Activated naive CD4-positive, alpha-beta T cell treated with anti-CD3 and anti-CD28 coated beads for 36 hours (primary cell): ENCODE data around the gene CC2D1B. TPM values are rescaled to one million over a fixed set of nuclear protein-coding genes. Genes with fewer than 3 reads are reported as not detected.

Source experiments
- CTCF ChIA-PET: fragments of 350-600 bp; sonication (Branson Sonifier 250); formaldehyde crosslinking; loops from one replicate; lab custom pipeline; 2021; ENCODE audit warnings: antibody characterized with exemption; lab: Charles Lee
- DNase-seq: peaks from one replicate; pipeline ENCODE4 v3.0.0-alpha.2; 2020
- H3K27ac Mint-ChIP-seq: one replicate; pipeline ENCODE4 v1.8.0; 2021; ENCODE audit warnings: mild to moderate bottlenecking, mixed read lengths
- H3K27me3 Mint-ChIP-seq: one replicate; pipeline ENCODE4 v1.8.0; 2021; ENCODE audit warnings: low read depth, mixed read lengths
- H3K36me3 Mint-ChIP-seq: one replicate; pipeline ENCODE4 v1.8.0; 2021; ENCODE audit warnings: low read depth, mixed read lengths
- H3K4me1 Mint-ChIP-seq: one replicate; pipeline ENCODE4 v1.8.0; 2021; ENCODE audit warnings: low read depth, mixed read lengths
- H3K4me3 Mint-ChIP-seq: one replicate; pipeline ENCODE4 v1.8.0; 2021; ENCODE audit warnings: mild to moderate bottlenecking, moderate library complexity, mixed read lengths
- H3K9me3 Mint-ChIP-seq: one replicate; pipeline ENCODE4 v1.8.0; 2021; ENCODE audit warnings: mixed read lengths
- intact Hi-C: fragments of 100-400 bp; cut with micrococcal nuclease; formaldehyde crosslinking; loops from one replicate; pipeline ENCODE4 v1.15.1; 2023
- total RNA-seq, 2 experiments: library from RNA; stranded (reverse); gene quantifications; one replicate each; pipeline ENCODE4 v1.2.3, GENCODE V29; 2021

CC2D1B gene
- total RNA-seq, 2 experiments from 2014 or later, result 18.4 to 21.8 TPM

DNA sequence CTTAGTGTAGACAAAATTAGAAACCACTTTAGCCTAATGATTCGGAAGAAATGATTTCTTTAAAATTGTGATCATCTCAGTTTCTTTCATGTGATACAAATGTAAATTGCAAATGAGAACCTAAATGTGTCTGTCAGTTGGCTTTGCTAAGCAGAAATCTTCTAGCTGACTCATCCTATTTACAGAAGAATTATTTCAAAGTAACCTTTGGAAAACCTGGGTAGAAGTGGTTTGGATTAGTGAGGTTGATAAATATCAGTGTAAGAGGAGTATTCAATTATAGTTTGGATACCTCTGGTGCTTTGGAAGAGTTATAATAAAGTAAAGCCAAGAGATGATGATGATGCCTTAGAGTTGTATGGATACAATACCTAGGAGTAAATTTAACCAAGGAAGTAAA, 37.4 kb downstream of the CC2D1B start:
- Mint-ChIP-seq H3K36me3 (peaks cover 3% of the 10 kb centered on the region), H3K4me1 (no peaks in the 10 kb centered on the region), H3K9me3 (no peaks in the 10 kb centered on the region), H3K4me3 (no peak overlapping the region), H3K27me3 (no peaks in the 10 kb centered on the region), H3K27ac (no peak overlapping the region)
- intact Hi-C loops, result no loop called here
- no peak for DNase-seq
- CTCF ChIA-PET, result no interaction called here

DNA sequence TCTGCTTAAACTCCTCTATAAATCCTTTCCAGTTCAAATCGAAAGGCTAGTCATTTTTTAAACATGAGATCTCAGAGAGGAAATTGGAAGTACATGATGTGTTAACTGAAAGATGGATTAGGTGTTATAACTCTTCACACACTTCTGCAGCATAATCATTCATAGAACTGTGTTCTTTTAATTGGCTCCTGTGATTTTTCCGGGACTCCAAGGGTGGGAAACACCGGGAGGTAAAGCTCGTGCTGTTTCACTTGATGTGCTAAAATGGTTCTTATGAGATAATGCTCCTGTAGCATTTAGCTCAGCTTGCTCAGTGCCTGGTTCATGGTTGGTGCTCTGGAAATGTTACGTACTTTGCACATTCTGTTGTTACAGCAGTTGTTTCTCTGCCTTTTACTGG, 40.2 kb downstream of the CC2D1B start:
- CTCF ChIA-PET, result no interaction called here
- intact Hi-C loops, result no loop called here
- H3K27ac Mint-ChIP-seq, result no peak overlapping the region
- H3K36me3 Mint-ChIP-seq, result peaks cover 5% of the 10 kb centered on the region
- H3K27me3 Mint-ChIP-seq, result no peaks in the 10 kb centered on the region
- H3K4me3 Mint-ChIP-seq, result no peak overlapping the region
- H3K9me3 Mint-ChIP-seq, result no peaks in the 10 kb centered on the region
- no peaks in the 10 kb centered on the region for H3K4me1 Mint-ChIP-seq
- no peak for DNase-seq

DNA sequence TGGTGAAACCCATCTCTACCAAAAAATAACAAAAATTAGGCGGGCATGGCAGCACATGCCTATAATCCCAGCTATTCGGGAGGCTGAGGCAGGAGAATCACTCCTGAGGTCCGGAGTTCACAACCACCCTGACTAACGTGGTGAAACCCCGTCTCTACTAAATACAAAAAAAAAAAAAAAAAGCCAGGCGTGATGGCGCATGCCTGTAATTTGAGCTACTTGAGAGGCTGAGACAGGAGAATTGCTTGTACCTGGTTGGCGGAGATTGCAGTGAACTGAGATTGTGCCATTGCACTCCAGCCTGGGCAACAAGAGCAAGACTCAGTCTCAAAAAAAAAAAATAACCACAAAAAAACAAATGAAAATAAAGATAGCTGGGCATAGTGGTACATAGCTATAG, 42.3 kb downstream of the CC2D1B start:
- Mint-ChIP-seq H3K4me1 (no peaks in the 10 kb centered on the region), H3K36me3 (peaks cover 5% of the 10 kb centered on the region), H3K4me3 (no peak overlapping the region), H3K27me3 (no peaks in the 10 kb centered on the region), H3K27ac (no peak overlapping the region), H3K9me3 (no peaks in the 10 kb centered on the region)
- CTCF ChIA-PET, result interaction anchor here (0.7 to 1.2 kb wide), 3 partner anchors 17 to 27 kb away, joined by 3 to 4 read pairs (median 3); no protein-coding TSS in a partner anchor
- intact Hi-C loops, result no loop called here
- DNase-seq, result no peak

GRCh38 chr1:52321061-52321460, 44.9 kb downstream of the CC2D1B start:
- Mint-ChIP-seq H3K27me3 (no peaks in the 10 kb centered on the region), H3K27ac (no peak overlapping the region), H3K4me3 (no peak overlapping the region), H3K9me3 (no peaks in the 10 kb centered on the region), H3K4me1 (no peaks in the 10 kb centered on the region), H3K36me3 (peaks cover 5% of the 10 kb centered on the region)
- intact Hi-C loops, result no loop called here
- CTCF ChIA-PET, result no interaction called here
- no peak for DNase-seq

DNA sequence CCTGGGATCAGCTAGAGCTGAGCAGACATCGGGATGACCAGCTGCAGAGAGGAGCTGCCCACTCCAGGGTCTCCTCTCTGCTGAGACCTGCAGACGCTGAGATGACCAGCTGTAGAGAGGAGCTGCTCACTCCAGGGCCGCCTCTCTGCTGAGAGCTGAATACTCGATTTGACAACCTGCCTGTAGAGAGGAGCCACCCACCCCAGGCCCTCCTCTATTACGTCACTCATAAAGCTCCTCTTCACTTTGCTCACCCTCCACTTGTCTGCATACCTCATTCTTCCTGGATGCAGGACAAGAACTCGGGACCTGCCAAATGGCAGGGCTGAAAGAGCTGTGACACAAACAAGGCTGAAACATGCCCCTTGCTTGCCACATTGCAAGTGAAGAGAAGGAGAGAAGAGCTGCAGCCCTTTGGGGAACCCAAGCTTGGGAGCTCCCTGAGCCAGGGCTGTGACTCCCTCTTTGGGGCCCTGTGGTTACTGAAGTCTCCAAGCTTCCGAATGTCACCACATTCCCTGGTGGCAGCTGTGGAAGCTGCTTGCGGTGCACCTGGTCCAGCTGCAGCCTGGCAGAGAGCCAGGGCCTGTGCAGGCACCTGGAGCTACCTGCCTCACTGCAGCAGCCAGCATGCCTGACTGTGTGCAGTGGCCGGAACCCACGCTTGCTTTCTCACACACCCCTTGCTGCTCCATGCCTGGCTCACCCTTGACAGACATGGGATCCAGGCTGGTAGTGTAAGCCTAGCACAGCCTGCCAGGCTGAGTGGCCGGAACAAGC, 59.6 kb downstream of the CC2D1B start:
- intact Hi-C loops, result no loop called here
- DNase-seq, result no peak
- no peaks in the 10 kb centered on the region for H3K9me3 Mint-ChIP-seq
- H3K4me1 Mint-ChIP-seq, result no peaks in the 10 kb centered on the region
- H3K36me3 Mint-ChIP-seq, result peaks cover 4% of the 10 kb centered on the region
- CTCF ChIA-PET, result interaction anchor here (0.6 to 1.0 kb wide), 3 partner anchors 10 to 49 kb away, joined by 3 read pairs; no protein-coding TSS in a partner anchor
- H3K27ac Mint-ChIP-seq, result no peak overlapping the region
- no peak overlapping the region for H3K4me3 Mint-ChIP-seq
- no peaks in the 10 kb centered on the region for H3K27me3 Mint-ChIP-seq

DNA sequence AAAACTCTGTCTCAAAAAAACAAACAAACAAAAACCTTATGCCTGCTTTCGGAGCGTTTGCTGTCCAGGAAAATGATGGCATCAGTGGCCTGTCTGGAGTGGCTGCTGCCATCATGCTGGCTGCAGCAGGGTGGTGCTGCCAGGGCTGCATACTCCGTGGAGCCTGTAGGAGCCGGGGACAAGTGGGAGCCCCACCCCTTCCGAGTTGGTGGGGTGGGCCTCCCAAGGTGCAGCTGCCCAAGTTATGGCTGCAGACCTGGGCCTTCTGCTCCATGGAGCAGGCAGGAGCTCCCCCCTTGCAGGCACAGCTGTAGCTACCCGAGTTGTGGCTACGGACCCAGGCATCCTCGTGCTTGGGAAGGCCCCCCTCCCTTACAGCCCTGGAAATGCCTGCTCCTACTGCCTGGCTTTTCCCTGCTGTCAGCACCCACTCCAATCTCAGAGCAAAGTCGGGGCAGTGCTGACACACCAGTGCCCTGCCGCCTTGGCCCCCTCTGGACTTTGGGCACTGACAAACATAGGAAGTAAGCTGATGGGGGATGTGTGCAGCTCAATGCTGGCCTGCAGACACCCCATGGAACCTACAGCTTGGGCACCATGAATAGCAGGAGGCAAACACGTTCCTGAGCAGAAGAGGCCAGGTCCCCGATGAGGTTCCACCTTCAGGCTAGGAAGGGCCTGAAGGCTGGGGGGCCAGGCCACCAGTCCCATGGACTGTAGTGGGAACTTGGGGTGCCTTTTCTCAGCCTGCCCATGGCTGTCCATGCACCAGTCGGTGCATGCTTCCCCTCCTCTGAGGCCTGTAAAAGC, 60.4 kb downstream of the CC2D1B start:
- intact Hi-C loops, result no loop called here
- no peaks in the 10 kb centered on the region for H3K4me1 Mint-ChIP-seq
- no peaks in the 10 kb centered on the region for H3K27me3 Mint-ChIP-seq
- H3K27ac Mint-ChIP-seq, result no peak overlapping the region
- H3K4me3 Mint-ChIP-seq, result no peak overlapping the region
- CTCF ChIA-PET, result interaction anchor here (1.0 kb wide), 1 partner anchor 9 kb away, joined by 3 read pairs; no protein-coding TSS in a partner anchor
- no peak for DNase-seq
- peaks cover 4% of the 10 kb centered on the region for H3K36me3 Mint-ChIP-seq
- no peaks in the 10 kb centered on the region for H3K9me3 Mint-ChIP-seq

Other genes with a start within 250 kb of the CC2D1B start
- gene ZFYVE9, start 224.1 kb downstream of the CC2D1B start, total RNA-seq, result 1 to 10 TPM; 3.0 to 3.5 TPM
- gene ORC1, start 38.2 kb upstream of the CC2D1B start, total RNA-seq, result 10 to 100 TPM; 46.9 to 49.3 TPM
- gene PRPF38A, start 38.4 kb upstream of the CC2D1B start, total RNA-seq, result 10 to 100 TPM; 86.0 to 91.8 TPM
- 10 to 100 TPM; 48.1 to 51.2 TPM for gene TUT4, start 186.9 kb upstream of the CC2D1B start, total RNA-seq
- gene GPX7, start 236.2 kb upstream of the CC2D1B start, total RNA-seq, result 10 to 100 TPM; 20.4 to 20.6 TPM